GM18951 (cell line): ENCODE results near the gene CHRDL1.
"Not testable (repeated sequence)": the region's sequence is repeated elsewhere in the genome, so short reads cannot be mapped to it uniquely, and the experiment has no call there.

Experiments
- POLR2A ChIP-seq: IDR thresholded peaks from 4 replicates; pipeline ENCODE4 v1.6.1; 2011; ENCODE audit warnings: mild to moderate bottlenecking; ENCODE audit not compliant: insufficient read length, insufficient read depth; ENCODE audit errors: extremely low read depth
- in situ Hi-C: fragments of 300-500 bp; cut with MboI; formaldehyde crosslinking; loops from one replicate; pipeline ENCODE4 v1.12.0; 2022; ENCODE audit warnings: low sequenced_read_pairs, mixed read lengths, inconsistent platforms; ENCODE audit not compliant: unreplicated experiment

Gene CHRDL1

DNA sequence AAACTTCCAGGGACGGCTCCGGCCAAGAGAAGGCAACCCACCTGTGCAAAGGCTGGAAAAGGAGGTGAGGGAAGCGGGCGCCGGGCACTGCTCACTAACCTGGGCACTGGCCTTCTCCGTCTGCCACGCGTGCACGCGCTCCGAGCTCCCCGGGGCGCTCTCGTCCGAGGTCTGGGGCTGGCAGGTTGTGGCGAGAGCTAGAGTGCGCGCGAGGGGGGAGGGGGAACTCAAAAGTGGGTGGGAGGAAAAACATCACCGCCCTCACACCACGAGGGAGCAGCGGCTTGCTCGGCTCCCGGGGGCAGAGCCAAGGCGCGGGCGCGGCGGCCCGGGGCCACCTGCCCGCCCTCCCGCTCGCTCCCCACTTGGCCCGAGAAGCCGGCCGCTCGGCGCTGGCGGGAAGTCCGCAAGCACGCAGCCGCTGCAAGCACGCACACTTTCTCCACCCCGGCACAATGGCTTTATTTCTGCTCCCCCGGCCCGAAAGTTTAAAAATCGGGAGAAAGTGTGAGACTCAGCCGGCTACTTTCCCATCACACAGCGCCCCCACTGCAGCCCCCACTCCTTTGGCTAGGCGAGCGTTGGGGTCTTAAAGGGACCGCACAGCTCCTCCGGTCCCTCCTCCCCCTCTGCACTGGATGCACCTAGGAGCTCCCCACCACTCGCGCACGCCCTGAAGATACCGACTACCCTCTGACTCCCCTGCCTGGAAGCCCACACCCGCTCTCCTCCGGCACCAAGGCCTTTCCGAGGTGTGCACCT is at the start of gene CHRDL1:
Gene CHRDL1 (minus strand): TSS at position 173 of the 762 bp plus-strand sequence. CDS start 3,636 bp downstream, outside the sequence.
- TF ChIP-seq POLR2A: no peak
- in situ Hi-C loops: no loop called here

DNA sequence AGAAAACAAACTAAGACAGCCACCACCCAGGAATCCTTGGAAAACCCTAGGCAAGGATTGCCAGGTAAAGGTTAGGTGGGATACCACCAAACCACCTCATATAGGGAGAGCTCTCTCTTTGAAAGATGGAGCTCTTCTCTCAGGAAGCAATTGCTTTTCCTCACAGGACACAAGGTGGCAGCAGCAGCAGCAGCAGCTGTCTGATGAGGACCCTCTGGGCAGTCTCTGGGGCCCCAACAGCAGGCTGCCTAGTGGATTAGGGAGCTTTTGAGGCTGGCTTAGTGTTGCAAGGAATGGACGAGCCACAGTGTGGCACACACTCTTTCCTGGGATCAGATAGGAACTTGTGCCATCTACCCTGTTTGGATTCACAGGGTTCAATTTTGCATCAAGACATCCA is 41.4 kb upstream of the CHRDL1 start:
- in situ Hi-C loops: loop anchor here (25.0 kb wide), 1 partner anchor 675 kb away; no protein-coding TSS in a partner anchor
- no peak for TF ChIP-seq POLR2A

GRCh38 chrX:110836451-110836850 is 40.8 kb upstream of the CHRDL1 start:
- in situ Hi-C loops: loop anchor here (25.0 kb wide), 1 partner anchor 674 kb away; no protein-coding TSS in a partner anchor
- TF ChIP-seq POLR2A: no peak

DNA sequence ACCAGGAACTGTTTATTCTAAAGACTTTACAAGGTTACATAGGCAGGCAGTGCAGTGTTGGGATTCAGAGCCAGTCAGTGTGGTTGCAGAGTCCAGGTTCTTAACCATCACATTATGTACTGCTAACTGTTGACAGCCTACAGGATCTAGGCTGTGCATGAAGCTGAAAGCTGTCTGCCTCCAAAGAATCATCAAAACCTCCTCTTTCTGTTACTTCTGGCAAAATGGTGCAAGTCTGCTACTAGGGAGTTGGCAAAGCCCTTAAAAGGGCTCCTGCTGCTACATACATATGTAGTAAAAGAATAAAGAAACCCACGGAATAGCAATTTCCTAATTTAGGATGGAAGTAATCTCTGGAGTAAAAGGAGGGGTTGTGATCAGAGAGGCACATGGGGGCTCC is 40.4 kb upstream of the CHRDL1 start:
- TF ChIP-seq POLR2A: no peak
- in situ Hi-C loops: loop anchor here (25.0 kb wide), 1 partner anchor 674 kb away; no protein-coding TSS in a partner anchor

DNA sequence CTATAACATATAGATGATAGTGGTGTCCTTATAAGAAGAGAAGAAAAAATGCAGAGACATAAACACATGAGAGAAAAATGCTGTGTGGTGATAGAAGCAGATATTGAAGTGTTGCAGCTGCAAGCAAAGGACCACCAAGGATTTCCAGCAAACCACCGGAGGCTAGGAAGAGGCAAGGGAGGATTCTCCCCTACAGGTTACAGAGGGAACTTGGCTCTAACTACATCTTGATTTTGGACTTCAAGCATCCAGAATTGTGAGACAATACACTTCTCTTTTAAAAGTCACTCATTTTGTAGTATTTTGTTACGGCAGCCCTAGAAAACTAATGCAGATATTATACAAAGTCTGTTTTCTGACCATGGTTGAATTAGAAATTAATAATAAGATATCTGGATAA is 30.4 kb upstream of the CHRDL1 start:
- in situ Hi-C loops: loop anchor here (25.0 kb wide), 1 partner anchor 664 kb away; no protein-coding TSS in a partner anchor
- no peak for TF ChIP-seq POLR2A

DNA sequence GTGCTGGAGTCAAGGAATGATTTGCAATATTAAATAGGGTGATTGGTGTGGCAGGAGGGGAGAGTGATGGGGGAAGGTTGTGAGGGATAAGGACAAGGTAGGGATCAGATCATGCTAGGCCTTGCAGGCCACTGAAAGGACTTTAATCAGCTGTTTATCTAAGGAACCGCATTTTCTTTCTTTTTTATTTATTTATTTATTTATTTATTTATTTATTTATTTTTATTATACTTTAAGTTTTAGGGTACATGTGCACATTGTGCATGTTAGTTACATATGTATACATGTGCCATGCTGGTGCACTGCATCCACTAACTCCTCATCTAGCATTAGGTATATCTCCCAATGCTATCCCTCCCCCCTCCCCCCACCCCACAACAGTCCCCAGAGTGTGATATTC is 20.9 kb upstream of the CHRDL1 start:
- in situ Hi-C loops: not testable (repeated sequence)

GRCh38 chrX:110806145-110806544 is 10.5 kb upstream of the CHRDL1 start:
- in situ Hi-C loops: no loop called here
- TF ChIP-seq POLR2A: no peak

- in situ Hi-C loops: no loop called here
- TF ChIP-seq POLR2A: no peak
Measured at GRCh38 chrX:110805303-110805702, 9.7 kb upstream of the CHRDL1 start.

DNA sequence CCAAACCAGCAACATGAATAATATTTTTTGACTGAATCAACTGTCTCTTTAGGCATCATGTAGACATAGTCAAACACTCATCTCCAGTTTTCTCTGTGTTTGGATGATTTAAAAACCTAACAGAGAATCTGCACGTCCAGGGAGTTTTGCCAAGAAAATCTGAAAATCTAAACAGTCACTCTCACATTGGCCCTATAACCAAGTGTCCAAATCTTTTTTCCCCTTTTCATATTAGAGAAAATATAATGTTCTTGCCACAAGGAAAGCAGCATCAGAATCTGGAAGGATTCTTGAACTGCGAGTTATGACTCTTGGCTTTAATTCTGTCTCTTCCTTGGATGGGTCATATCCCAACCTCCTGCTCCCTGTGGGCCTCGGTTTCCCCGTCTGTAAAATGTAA is 8.8 kb upstream of the CHRDL1 start:
- no peak for TF ChIP-seq POLR2A
- in situ Hi-C loops: no loop called here

DNA sequence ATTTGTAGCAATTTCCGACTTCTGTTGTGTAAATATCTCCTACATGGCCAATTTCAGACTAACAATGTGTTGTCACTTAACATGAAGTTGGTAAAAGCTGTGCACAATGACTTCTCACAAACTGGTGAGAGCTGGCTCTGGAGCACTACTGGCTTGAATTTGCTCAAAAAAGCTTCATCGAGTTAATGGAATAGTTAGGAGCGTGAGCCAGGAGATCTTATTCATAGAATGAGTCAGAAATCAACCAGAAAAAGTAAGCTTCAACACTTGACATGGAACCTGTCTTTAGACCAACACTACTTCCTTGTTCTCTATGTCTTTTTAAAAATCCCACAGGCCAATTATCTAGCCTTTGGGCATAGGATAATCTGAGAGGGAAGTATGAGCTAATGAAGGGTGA is 7.9 kb upstream of the CHRDL1 start:
- no peak for TF ChIP-seq POLR2A

DNA sequence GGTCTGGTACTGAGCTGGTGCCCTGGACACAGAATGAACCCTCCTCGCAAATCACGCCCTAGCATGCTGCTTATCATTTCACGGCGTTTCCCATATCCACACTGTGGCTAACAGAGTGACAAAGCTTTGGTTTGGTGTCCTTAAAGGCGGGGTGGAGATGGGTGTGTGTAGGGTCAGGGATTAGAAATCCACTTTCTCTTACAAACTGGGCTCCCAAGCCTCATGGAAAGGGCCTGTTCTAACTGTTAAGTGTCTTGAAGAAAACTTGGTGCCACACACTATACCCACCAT is 735 bp upstream of the CHRDL1 start:
- no peak for TF ChIP-seq POLR2A
- in situ Hi-C loops: no loop called here

More for the DNA sequence above, 7.9 kb upstream of the CHRDL1 start:
- in situ Hi-C loops: no loop called here

GRCh38 chrX:110794601-110795000 is 1.0 kb downstream of the CHRDL1 start:
- TF ChIP-seq POLR2A: no peak
- in situ Hi-C loops: no loop called here

DNA sequence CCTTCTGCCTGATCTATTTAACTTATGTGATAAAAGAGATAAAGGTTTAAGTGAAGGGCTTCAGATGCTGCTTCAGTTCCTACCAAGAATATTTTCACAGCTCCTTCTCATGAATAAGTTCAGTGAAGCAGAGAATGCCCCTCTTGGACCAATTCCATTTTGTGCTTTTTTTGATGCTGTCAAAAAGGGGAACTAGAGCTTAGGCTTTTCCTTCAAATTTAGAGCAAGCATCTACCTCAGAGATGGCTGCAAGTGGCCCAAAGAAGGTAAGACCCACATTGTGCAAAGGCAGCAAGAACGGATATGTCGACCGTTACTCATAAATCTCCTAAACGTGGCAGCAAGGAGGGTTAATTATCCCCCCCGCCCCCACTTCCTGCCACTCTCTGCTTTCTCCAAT is 4.5 kb downstream of the CHRDL1 start:
- in situ Hi-C loops: no loop called here
- no peak for TF ChIP-seq POLR2A

GRCh38 chrX:110786486-110786885 is 9.1 kb downstream of the CHRDL1 start:
- no peak for TF ChIP-seq POLR2A
- in situ Hi-C loops: no loop called here
